OCI-LY3 (cell line): ENCODE data around the gene STAT6.

Experiments used
- CTCF ChIP-seq: fragments of 200-600, 300-600 bp; sonication (generic); IDR thresholded peaks from 2 replicates; pipeline ENCODE4 v1.5.1; 2014; ENCODE audit warnings: antibody characterized with exemption, low read length, low read depth
- EZH2phosphoT487 ChIP-seq: fragments of 200-600 bp; shearing (Covaris generic); IDR thresholded peaks from 2 replicates; pipeline ENCODE4 v1.6.1; 2018; ENCODE audit warnings: antibody characterized with exemption, mixed run types, low read depth

GRCh38 chr12:57152639-57153038 is 41.5 kb upstream of the STAT6 start:
- no peak for TF ChIP-seq CTCF
- no peak for TF ChIP-seq EZH2phosphoT487
